Measurements from ENCODE around the gene MB.

DNA sequence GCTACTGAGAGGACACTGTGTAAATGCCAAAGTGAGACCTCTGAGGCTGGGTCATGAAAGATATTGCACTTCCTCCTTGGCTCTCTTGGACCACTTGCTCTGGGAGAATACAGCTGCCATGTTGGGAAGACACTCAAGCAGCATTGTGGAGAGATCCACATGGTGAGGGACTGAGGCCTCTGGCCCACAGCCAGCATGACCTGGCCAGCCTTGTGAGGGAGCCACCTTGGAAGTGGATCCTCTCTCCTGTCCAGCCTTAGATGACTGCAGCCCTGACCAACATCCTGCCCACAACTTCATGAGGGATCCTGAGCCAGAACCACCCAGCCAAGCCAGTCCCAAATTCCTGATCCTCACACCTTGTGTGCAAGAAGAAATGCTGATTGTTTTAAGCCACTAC lies 30.4 kb downstream of the MB start:
- TF ChIP-seq, protein P1, sequence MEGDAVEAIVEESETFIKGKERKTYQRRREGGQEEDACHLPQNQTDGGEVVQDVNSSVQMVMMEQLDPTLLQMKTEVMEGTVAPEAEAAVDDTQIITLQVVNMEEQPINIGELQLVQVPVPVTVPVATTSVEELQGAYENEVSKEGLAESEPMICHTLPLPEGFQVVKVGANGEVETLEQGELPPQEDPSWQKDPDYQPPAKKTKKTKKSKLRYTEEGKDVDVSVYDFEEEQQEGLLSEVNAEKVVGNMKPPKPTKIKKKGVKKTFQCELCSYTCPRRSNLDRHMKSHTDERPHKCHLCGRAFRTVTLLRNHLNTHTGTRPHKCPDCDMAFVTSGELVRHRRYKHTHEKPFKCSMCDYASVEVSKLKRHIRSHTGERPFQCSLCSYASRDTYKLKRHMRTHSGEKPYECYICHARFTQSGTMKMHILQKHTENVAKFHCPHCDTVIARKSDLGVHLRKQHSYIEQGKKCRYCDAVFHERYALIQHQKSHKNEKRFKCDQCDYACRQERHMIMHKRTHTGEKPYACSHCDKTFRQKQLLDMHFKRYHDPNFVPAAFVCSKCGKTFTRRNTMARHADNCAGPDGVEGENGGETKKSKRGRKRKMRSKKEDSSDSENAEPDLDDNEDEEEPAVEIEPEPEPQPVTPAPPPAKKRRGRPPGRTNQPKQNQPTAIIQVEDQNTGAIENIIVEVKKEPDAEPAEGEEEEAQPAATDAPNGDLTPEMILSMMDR (conservative IDR thresholded peaks at IDR 0.05; ENCODE audit: low read depth, low read length), result no peak
- no peak for TF ChIP-seq EZH2 (IDR thresholded peaks at IDR 0.05; ENCODE audit: borderline replicate concordance, low read depth, low read length, poor library complexity, severe bottlenecking)
